ENCODE measurements around the gene C13orf46. TPM values are rescaled to one million over a fixed set of nuclear protein-coding genes. Genes with fewer than 3 reads are reported as not detected.

The C13orf46 gene
- total and polyA plus RNA-seq, 10 of the 15 experiments (the other 5 are each of a cell fraction or from before 2014, with no cell fraction given): 0.01 to 0.18 (median 0.09) TPM; not detected in 6

DNA sequence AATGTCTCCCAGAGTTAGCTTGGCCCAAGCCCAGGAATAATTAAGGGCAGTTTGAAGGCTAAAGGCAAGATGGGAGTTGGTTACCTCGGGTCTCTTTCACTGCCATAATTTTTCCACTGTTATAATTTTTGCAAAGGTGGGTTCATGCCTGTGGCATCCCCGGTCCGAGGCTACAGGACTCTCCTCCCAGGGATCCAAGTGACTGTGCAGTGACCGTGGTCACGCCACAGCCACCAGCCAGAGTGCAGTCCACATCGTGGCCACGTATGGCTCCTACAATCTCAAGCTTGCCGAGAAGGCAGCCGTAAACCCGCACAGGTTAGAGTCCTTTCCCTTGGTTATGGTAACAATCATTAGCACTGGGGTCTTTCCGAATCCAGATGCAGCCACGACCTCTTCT lies 36.8 kb downstream of the C13orf46 start (continued):
- TF ChIP-seq, protein P1, sequence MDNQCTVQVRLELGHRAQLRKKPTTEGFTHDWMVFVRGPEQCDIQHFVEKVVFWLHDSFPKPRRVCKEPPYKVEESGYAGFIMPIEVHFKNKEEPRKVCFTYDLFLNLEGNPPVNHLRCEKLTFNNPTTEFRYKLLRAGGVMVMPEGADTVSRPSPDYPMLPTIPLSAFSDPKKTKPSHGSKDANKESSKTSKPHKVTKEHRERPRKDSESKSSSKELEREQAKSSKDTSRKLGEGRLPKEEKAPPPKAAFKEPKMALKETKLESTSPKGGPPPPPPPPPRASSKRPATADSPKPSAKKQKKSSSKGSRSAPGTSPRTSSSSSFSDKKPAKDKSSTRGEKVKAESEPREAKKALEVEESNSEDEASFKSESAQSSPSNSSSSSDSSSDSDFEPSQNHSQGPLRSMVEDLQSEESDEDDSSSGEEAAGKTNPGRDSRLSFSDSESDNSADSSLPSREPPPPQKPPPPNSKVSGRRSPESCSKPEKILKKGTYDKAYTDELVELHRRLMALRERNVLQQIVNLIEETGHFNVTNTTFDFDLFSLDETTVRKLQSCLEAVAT (IDR thresholded peaks at IDR 0.05): no peak
- TF ChIP-seq KDM1A (IDR thresholded peaks at IDR 0.05; ENCODE audit: borderline replicate concordance): no peak

- FAIRE-seq (no peak), DNase-seq (ENCODE audit: low read depth, low spot score) (no peak), ATAC-seq (no peak)
- Histone ChIP-seq H3K4me3 (no peak overlapping the region), H3K79me2 (ENCODE audit: control insufficient read depth, insufficient read depth, low read length) (no peaks in the 10 kb centered on the region), H3K9me3 (replicated peaks; ENCODE audit: control insufficient read depth, insufficient read depth, low read length) (no peaks in the 10 kb centered on the region; the same call in 2 of the 3 replicates), H4K20me1 (ENCODE audit: control insufficient read depth, insufficient read depth) (no peaks in the 10 kb centered on the region), H3K27ac (ENCODE audit: control insufficient read depth, insufficient read depth) (no peak overlapping the region), H3K4me2 (ENCODE audit: control insufficient read depth, insufficient read depth) (no peak overlapping the region), H3K36me3 (ENCODE audit: control insufficient read depth in 2 of 2, insufficient read depth in 2 of 2, low read length in 1 of 2) (no peaks in the 10 kb centered on the region), H3K9ac (ENCODE audit: control insufficient read depth, insufficient read depth, low read length) (no peak overlapping the region), H2AFZ (ENCODE audit: control insufficient read depth, low read depth, low read length) (no peak overlapping the region), H3K27me3 (replicated peaks in 1 of 2; ENCODE audit: control insufficient read depth in 2 of 2, insufficient read depth in 2 of 2, low read length in 1 of 2) (peaks cover 0 to 2% of the 10 kb centered on the region in 2 experiments; a peak in 2 of 4 replicates), H3K4me1 (ENCODE audit: control insufficient read depth, insufficient read depth, low read length) (peaks cover 6% of the 10 kb centered on the region)
- ChIA-PET POLR2A (no interaction called here), SMC1A (ENCODE audit: uncharacterized antibody, unreplicated experiment) (interaction anchor here (0.6 kb wide), 1 partner anchor 111 kb away, joined by 3 read pairs; no protein-coding TSS in a partner anchor), CTCF (no interaction called here), RAD21 (ENCODE audit: unreplicated experiment) (no interaction called here)
- BruUV-seq (replicated peaks): no TSS peak
- in situ Hi-C loops (cut with MboI): no loop called here
- WGBS (ENCODE audit: insufficient coverage, insufficient replicate concordance, low lambda C conversion rate, missing lambda C conversion rate): 70% methylated on average over 25 of the region's 25 CpGs
- intact Hi-C loops (cut with micrococcal nuclease; ENCODE audit: unreplicated experiment): no loop called here
- TF ChIP-seq KDM1A (IDR thresholded peaks at IDR 0.05; ENCODE audit: borderline replicate concordance): no peak
- no peak for TF ChIP-seq ESRRA (IDR thresholded peaks at IDR 0.05; ENCODE audit: low read length)
- TF ChIP-seq ZNF24 (IDR thresholded peaks at IDR 0.05): no peak
- TF ChIP-seq SPI1 (IDR thresholded peaks at IDR 0.05; ENCODE audit: borderline replicate concordance, insufficient read depth, low read depth, low read length): no peak
- no peak for TF ChIP-seq ZBTB11 (CRISPR knock-in tag; IDR thresholded peaks at IDR 0.05)
- TF ChIP-seq WRNIP1 (IDR thresholded peaks at IDR 0.05; ENCODE audit: borderline replicate concordance, low read depth, low read length): no peak
- no peak for TF ChIP-seq CTCF (IDR thresholded peaks at IDR 0.05 in 2 of 3, conservative IDR thresholded peaks at IDR 0.05 in 1 of 3; ENCODE audit: control insufficient read depth in 2 of 3, extremely low read depth in 1 of 3, insufficient read depth in 1 of 3, low read depth in 3 of 3, low read length in 3 of 3)
- no peak for TF ChIP-seq HDAC6 (IDR thresholded peaks at IDR 0.05; ENCODE audit: unreplicated experiment)
- TF ChIP-seq TBL1XR1 (IDR thresholded peaks at IDR 0.05; ENCODE audit: low read depth, low read length): no peak
Observed at GRCh38 chr13:113936166-113936965, 37.5 kb downstream of the C13orf46 start.
